ENCODE measurements around the gene SEC24D.
"Not testable (repeated sequence)": the region's sequence is repeated elsewhere in the genome, so short reads cannot be mapped to it uniquely, and the experiment has no call there.

The SEC24D gene

GRCh38 chr4:118835571-118836300, at the start of gene SEC24D:
SEC24D (minus strand) TSS chr4:118836126; CDS start chr4:118833696, 2,430 bp downstream.
- Histone ChIP-seq H3K4me3 (ENCODE audit: low read length) (peak within 1 kb of the TSS; percentile 87), H3K9me3 (ENCODE audit: control insufficient read depth, low read length) (no peaks in the 10 kb centered on the region), H3K4me1 (ENCODE audit: control insufficient read depth, insufficient read depth, low read length) (peaks cover 17% of the 10 kb centered on the region), H3K9ac (ENCODE audit: low read length) (peak within 1 kb of the TSS; percentile 95), H3K27me3 (replicated peaks; ENCODE audit: control insufficient read depth, insufficient read depth, low read length) (no peaks in the 10 kb centered on the region), H3K36me3 (ENCODE audit: control insufficient read depth, insufficient read depth, low read length, severe bottlenecking) (peaks cover 30% of the 10 kb centered on the region)
- DNase-seq (ENCODE audit: low read depth): peak; percentile 96

- no peak overlapping the region for H3K9ac ChIP-seq (ENCODE audit: low read length)
These were observed 48.8 kb upstream of the SEC24D start for GRCh38 chr4:118884716-118885115.

GRCh38 chr4:118883861-118884260, 47.9 kb upstream of the SEC24D start:
- Histone ChIP-seq H3K4me1 (ENCODE audit: control insufficient read depth, insufficient read depth, low read length) (peaks cover under 1% of the 10 kb centered on the region), H3K36me3 (ENCODE audit: control insufficient read depth, insufficient read depth, low read length, severe bottlenecking) (no peaks in the 10 kb centered on the region), H3K4me3 (ENCODE audit: low read length) (no peak overlapping the region), H3K9me3 (ENCODE audit: control insufficient read depth, low read length) (no peaks in the 10 kb centered on the region), H3K27me3 (replicated peaks; ENCODE audit: control insufficient read depth, insufficient read depth, low read length) (peaks cover 3% of the 10 kb centered on the region), H3K9ac (ENCODE audit: low read length) (no peak overlapping the region)
- DNase-seq (ENCODE audit: low read depth): no peak

More at GRCh38 chr4:118884716-118885115, 48.8 kb upstream of the SEC24D start:
- Histone ChIP-seq H3K27me3 (replicated peaks; ENCODE audit: control insufficient read depth, insufficient read depth, low read length) (no peaks in the 10 kb centered on the region), H3K4me1 (ENCODE audit: control insufficient read depth, insufficient read depth, low read length) (peaks cover 7% of the 10 kb centered on the region), H3K36me3 (ENCODE audit: control insufficient read depth, insufficient read depth, low read length, severe bottlenecking) (no peaks in the 10 kb centered on the region), H3K4me3 (ENCODE audit: low read length) (no peak overlapping the region), H3K9me3 (ENCODE audit: control insufficient read depth, low read length) (no peaks in the 10 kb centered on the region)
- no peak for DNase-seq (ENCODE audit: low read depth)

GRCh38 chr4:118881512-118882146, 45.7 kb upstream of the SEC24D start:
- Histone ChIP-seq H3K4me3 (ENCODE audit: low read length) (no peak overlapping the region), H3K27me3 (replicated peaks; ENCODE audit: control insufficient read depth, insufficient read depth, low read length) (peaks cover 3% of the 10 kb centered on the region), H3K9ac (ENCODE audit: low read length) (no peak overlapping the region), H3K4me1 (ENCODE audit: control insufficient read depth, insufficient read depth, low read length) (no peaks in the 10 kb centered on the region), H3K9me3 (ENCODE audit: control insufficient read depth, low read length) (no peaks in the 10 kb centered on the region), H3K36me3 (ENCODE audit: control insufficient read depth, insufficient read depth, low read length, severe bottlenecking) (no peaks in the 10 kb centered on the region)
- no peak for DNase-seq (ENCODE audit: low read depth)

- H3K9me3 ChIP-seq (ENCODE audit: control insufficient read depth, low read length): no peaks in the 10 kb centered on the region
- no peak overlapping the region for H3K4me3 ChIP-seq (ENCODE audit: low read length)
- DNase-seq (ENCODE audit: low read depth): no peak
- peaks cover 3% of the 10 kb centered on the region for H3K27me3 ChIP-seq (replicated peaks; ENCODE audit: control insufficient read depth, insufficient read depth, low read length)
- H3K9ac ChIP-seq (ENCODE audit: low read length): no peak overlapping the region
- no peaks in the 10 kb centered on the region for H3K4me1 ChIP-seq (ENCODE audit: control insufficient read depth, insufficient read depth, low read length)
- no peaks in the 10 kb centered on the region for H3K36me3 ChIP-seq (ENCODE audit: control insufficient read depth, insufficient read depth, low read length, severe bottlenecking)
These were observed 43.5 kb upstream of the SEC24D start for GRCh38 chr4:118879409-118879808.

GRCh38 chr4:118878507-118878906, 42.6 kb upstream of the SEC24D start:
- H3K9ac ChIP-seq (ENCODE audit: low read length); H3K9me3 ChIP-seq (ENCODE audit: control insufficient read depth, low read length); H3K36me3 ChIP-seq (ENCODE audit: control insufficient read depth, insufficient read depth, low read length, severe bottlenecking); H3K27me3 ChIP-seq (replicated peaks; ENCODE audit: control insufficient read depth, insufficient read depth, low read length); H3K4me3 ChIP-seq (ENCODE audit: low read length); DNase-seq (ENCODE audit: low read depth); H3K4me1 ChIP-seq (ENCODE audit: control insufficient read depth, insufficient read depth, low read length): not testable (repeated sequence)

GRCh38 chr4:118877797-118878196, 41.9 kb upstream of the SEC24D start:
- Histone ChIP-seq H3K27me3 (replicated peaks; ENCODE audit: control insufficient read depth, insufficient read depth, low read length) (peaks cover 3% of the 10 kb centered on the region), H3K9me3 (ENCODE audit: control insufficient read depth, low read length) (no peaks in the 10 kb centered on the region), H3K4me3 (ENCODE audit: low read length) (no peak overlapping the region), H3K4me1 (ENCODE audit: control insufficient read depth, insufficient read depth, low read length) (no peaks in the 10 kb centered on the region), H3K9ac (ENCODE audit: low read length) (no peak overlapping the region), H3K36me3 (ENCODE audit: control insufficient read depth, insufficient read depth, low read length, severe bottlenecking) (no peaks in the 10 kb centered on the region)
- DNase-seq (ENCODE audit: low read depth): no peak

- no peak for DNase-seq (ENCODE audit: low read depth)
- Histone ChIP-seq H3K27me3 (replicated peaks; ENCODE audit: control insufficient read depth, insufficient read depth, low read length) (no peaks in the 10 kb centered on the region), H3K9ac (ENCODE audit: low read length) (no peak overlapping the region), H3K4me3 (ENCODE audit: low read length) (no peak overlapping the region), H3K4me1 (ENCODE audit: control insufficient read depth, insufficient read depth, low read length) (peaks cover 20% of the 10 kb centered on the region), H3K36me3 (ENCODE audit: control insufficient read depth, insufficient read depth, low read length, severe bottlenecking) (no peaks in the 10 kb centered on the region), H3K9me3 (ENCODE audit: control insufficient read depth, low read length) (no peaks in the 10 kb centered on the region)
These were observed 36.3 kb upstream of the SEC24D start for GRCh38 chr4:118872181-118872580.

GRCh38 chr4:118869808-118870342, 33.9 kb upstream of the SEC24D start:
- peak; percentile 39 for DNase-seq (ENCODE audit: low read depth)
- Histone ChIP-seq H3K36me3 (ENCODE audit: control insufficient read depth, insufficient read depth, low read length, severe bottlenecking) (no peaks in the 10 kb centered on the region), H3K4me3 (ENCODE audit: low read length) (no peak overlapping the region), H3K9me3 (ENCODE audit: control insufficient read depth, low read length) (no peaks in the 10 kb centered on the region), H3K4me1 (ENCODE audit: control insufficient read depth, insufficient read depth, low read length) (peaks cover 27% of the 10 kb centered on the region), H3K27me3 (replicated peaks; ENCODE audit: control insufficient read depth, insufficient read depth, low read length) (no peaks in the 10 kb centered on the region), H3K9ac (ENCODE audit: low read length) (no peak overlapping the region)

- Histone ChIP-seq H3K4me3 (ENCODE audit: low read length) (peak overlapping the region; percentile 58), H3K9ac (ENCODE audit: low read length) (peak overlapping the region; percentile 51), H3K36me3 (ENCODE audit: control insufficient read depth, insufficient read depth, low read length, severe bottlenecking) (no peaks in the 10 kb centered on the region), H3K27me3 (replicated peaks; ENCODE audit: control insufficient read depth, insufficient read depth, low read length) (no peaks in the 10 kb centered on the region), H3K4me1 (ENCODE audit: control insufficient read depth, insufficient read depth, low read length) (peaks cover 27% of the 10 kb centered on the region), H3K9me3 (ENCODE audit: control insufficient read depth, low read length) (no peaks in the 10 kb centered on the region)
- DNase-seq (ENCODE audit: low read depth): peak; percentile 87
These were observed 31.6 kb upstream of the SEC24D start for GRCh38 chr4:118867311-118868067.

GRCh38 chr4:118866442-118866841, 30.5 kb upstream of the SEC24D start:
- peaks cover 27% of the 10 kb centered on the region for H3K4me1 ChIP-seq (ENCODE audit: control insufficient read depth, insufficient read depth, low read length)
- DNase-seq (ENCODE audit: low read depth): no peak
- no peaks in the 10 kb centered on the region for H3K9me3 ChIP-seq (ENCODE audit: control insufficient read depth, low read length)
- H3K36me3 ChIP-seq (ENCODE audit: control insufficient read depth, insufficient read depth, low read length, severe bottlenecking): no peaks in the 10 kb centered on the region
- no peak overlapping the region for H3K9ac ChIP-seq (ENCODE audit: low read length)
- H3K27me3 ChIP-seq (replicated peaks; ENCODE audit: control insufficient read depth, insufficient read depth, low read length): no peaks in the 10 kb centered on the region
- no peak overlapping the region for H3K4me3 ChIP-seq (ENCODE audit: low read length)
